GM12878 (cell line): Measurements from ENCODE around the gene HECTD4. TPM values are rescaled to one million over a fixed set of nuclear protein-coding genes. Genes with fewer than 3 reads are reported as not detected.

Experiments used
- ATAC-seq: fragments of 200-7000 bp; cut with Tn5 transposase; 3 replicates; pipeline ENCODE4 v1.9.1; 2020; ENCODE audit warnings: mild to moderate bottlenecking, moderate library complexity
- BruUV-seq: library from RNA; stranded (reverse); fragments of 400-500 nt; replicated peaks from 2 replicates; lab custom pipeline; 2021; lab: Mats Ljungman, UMichigan
- CTCF ChIA-PET: fragments of 300-600 bp; sonication (Branson Sonifier 250); formaldehyde crosslinking; extraction: SDS; loops from one replicate; lab custom pipeline; 2021; ENCODE audit warnings: inconsistent platforms; lab: Yijun Ruan, JAX
- POLR2A ChIA-PET: fragments of 350-600 bp; formaldehyde crosslinking; extraction: SDS; loops from one replicate; lab custom pipeline; 2021; ENCODE audit warnings: inconsistent platforms; lab: Charles Lee
- RAD21 ChIA-PET: fragments of 300-600 bp; sonication (Branson Sonifier 250); formaldehyde crosslinking; loops from one replicate; lab custom pipeline; 2023; ENCODE audit warnings: antibody characterized with exemption; ENCODE audit not compliant: unreplicated experiment; lab: Charles Lee
- SMC1A ChIA-PET: fragments of 300-600 bp; sonication (Branson Sonifier 250); formaldehyde crosslinking; loops from one replicate; lab custom pipeline; 2023; ENCODE audit not compliant: unreplicated experiment, uncharacterized antibody; lab: Charles Lee
- DNase-seq: peaks from one replicate; pipeline ENCODE4 v3.0.0-alpha.2; 2011; ENCODE audit warnings: low read depth, low spot score
- FAIRE-seq: peaks from 3 replicates; lab custom pipeline; 2011; peaks lifted over from hg19 to GRCh38; lab: Jason Lieb, UNC
- H2AFZ ChIP-seq: 2 replicates; pipeline ENCODE4 v1.6.0; 2011; ENCODE audit warnings: low read depth, low read length, control low read depth; ENCODE audit not compliant: control insufficient read depth
- H3K27ac ChIP-seq: 2 replicates; pipeline ENCODE4 v1.5.1; 2011; ENCODE audit warnings: control low read depth; ENCODE audit not compliant: control insufficient read depth, insufficient read depth
- H3K27me3 ChIP-seq, 2 experiments: replicated peaks in 1 of 2; 2 replicates each; pipeline versions ENCODE4 v1.6.0 to v1.6.1; 2011; ENCODE audit warnings: low read length in 1 of 2; ENCODE audit not compliant: control insufficient read depth in 2 of 2, insufficient read depth in 2 of 2
- H3K36me3 ChIP-seq, 2 experiments: 2 replicates each; pipeline ENCODE4 v1.5.1; 2011; ENCODE audit warnings: low read length in 1 of 2; ENCODE audit not compliant: control insufficient read depth in 2 of 2, insufficient read depth in 2 of 2
- H3K4me1 ChIP-seq: 2 replicates; pipeline ENCODE4 v1.6.1; 2011; ENCODE audit warnings: mild to moderate bottlenecking, low read length, moderate library complexity, mixed read lengths; ENCODE audit not compliant: control insufficient read depth, insufficient read depth
- H3K4me2 ChIP-seq: 2 replicates; pipeline ENCODE4 v1.6.0; 2011; ENCODE audit warnings: control low read depth; ENCODE audit not compliant: control insufficient read depth, insufficient read depth
- H3K4me3 ChIP-seq: fragments of 200-600 bp; sonication (generic); 2 replicates; pipeline ENCODE4 v1.5.1; 2016
- H3K79me2 ChIP-seq: 2 replicates; pipeline ENCODE4 v1.6.0; 2011; ENCODE audit warnings: low read length; ENCODE audit not compliant: control insufficient read depth, insufficient read depth
- H3K9ac ChIP-seq: 2 replicates; pipeline ENCODE4 v1.8.0; 2011; ENCODE audit warnings: low read length, control low read depth, mixed read lengths; ENCODE audit not compliant: control insufficient read depth, insufficient read depth
- H3K9me3 ChIP-seq: replicated peaks from 3 replicates; pipeline ENCODE4 v1.5.1; 2011; ENCODE audit warnings: mild to moderate bottlenecking, low read length; ENCODE audit not compliant: control insufficient read depth, insufficient read depth
- H4K20me1 ChIP-seq: 2 replicates; pipeline ENCODE4 v1.6.0; 2011; ENCODE audit not compliant: control insufficient read depth, insufficient read depth
- CBFB ChIP-seq: IDR thresholded peaks from 2 replicates; pipeline ENCODE4 v1.6.1; 2016; ENCODE audit warnings: antibody characterized with exemption, low read depth
- CHD4 ChIP-seq: fragments of 200-600 bp; sonication (generic); IDR thresholded peaks from 2 replicates; pipeline ENCODE4 v1.6.1; 2016; ENCODE audit warnings: mild to moderate bottlenecking
- CREB1 ChIP-seq: IDR thresholded peaks from 2 replicates; pipeline ENCODE4 v1.6.1; 2012; ENCODE audit warnings: low read depth, mild to moderate bottlenecking, inconsistent platforms
- CREM ChIP-seq: IDR thresholded peaks from 2 replicates; pipeline ENCODE4 v1.6.1; 2014; ENCODE audit warnings: antibody characterized with exemption, low read depth
- EED ChIP-seq: sonication (generic); IDR thresholded peaks from 2 replicates; pipeline ENCODE4 v1.6.1; 2016; ENCODE audit warnings: antibody characterized with exemption, low read depth
- ETV6 ChIP-seq, 2 experiments: fragments of 450-650 bp in 1 of 2; IDR thresholded peaks in 1 of 2; conservative IDR thresholded peaks in 1 of 2; 2 replicates each; pipeline ENCODE4 v1.6.1; 2014; ENCODE audit warnings: antibody characterized with exemption in 1 of 2, borderline replicate concordance in 1 of 2, low read depth in 1 of 2, mild to moderate bottlenecking in 1 of 2, moderate library complexity in 1 of 2
- IKZF1 ChIP-seq: fragments of 450-650 bp; conservative IDR thresholded peaks from 2 replicates; pipeline ENCODE4 v1.6.1; 2017; ENCODE audit warnings: antibody characterized with exemption, mild to moderate bottlenecking
- IKZF2 ChIP-seq, 2 experiments: fragments of 450-650 bp; IDR thresholded peaks; 2 replicates each; pipeline ENCODE4 v1.6.1; 2017; ENCODE audit warnings: mild to moderate bottlenecking in 2 of 2, moderate library complexity in 2 of 2
- IRF4 ChIP-seq: IDR thresholded peaks from 2 replicates; pipeline ENCODE4 v1.6.1; 2011; ENCODE audit warnings: low read depth, low read length
- JUNB ChIP-seq: IDR thresholded peaks from 2 replicates; pipeline ENCODE4 v1.6.1; 2016; ENCODE audit warnings: antibody characterized with exemption, mild to moderate bottlenecking
- NFIC ChIP-seq: IDR thresholded peaks from 2 replicates; pipeline ENCODE4 v1.6.1; 2012; ENCODE audit warnings: low read depth, mild to moderate bottlenecking, inconsistent platforms, low read length, moderate library complexity
- POU2F2 ChIP-seq: IDR thresholded peaks from 3 replicates; pipeline ENCODE4 v1.6.1; 2011; ENCODE audit warnings: low read depth, mild to moderate bottlenecking, low read length, borderline replicate concordance
- RUNX3 ChIP-seq: IDR thresholded peaks from 2 replicates; pipeline ENCODE4 v1.6.1; 2012; ENCODE audit warnings: low read length, inconsistent platforms
- SP1 ChIP-seq: IDR thresholded peaks from one replicate; pipeline ENCODE4 v1.6.1; 2011; ENCODE audit warnings: low read depth, low read length
- TCF12 ChIP-seq: IDR thresholded peaks from 2 replicates; pipeline ENCODE4 v1.6.1; 2011; ENCODE audit warnings: low read depth, mild to moderate bottlenecking, low read length
- YBX1 ChIP-seq: fragments of 450-650 bp; IDR thresholded peaks from 2 replicates; pipeline ENCODE4 v1.6.1; 2016; ENCODE audit warnings: antibody characterized with exemption
- WGBS: methylation state at CpG from one replicate; pipeline ENCODE4 v1.1.6; 2016; ENCODE audit warnings: low lambda C conversion rate; ENCODE audit not compliant: insufficient replicate concordance, insufficient coverage; ENCODE audit errors: missing lambda C conversion rate; 5-methylcytosine and 5-hydroxymethylcytosine counted together
- in situ Hi-C: fragments of 300-500 bp; cut with MboI; formaldehyde crosslinking; loops from 9 replicates; pipeline ENCODE4 v1.14.3; 2018; ENCODE audit warnings: mixed read lengths
- intact Hi-C: fragments of 100-400 bp; cut with micrococcal nuclease; formaldehyde crosslinking; loops from one replicate; pipeline ENCODE4 v1.14.2; 2022; ENCODE audit not compliant: unreplicated experiment
- polyA plus RNA-seq, 11 experiments: library from polyadenylated mRNA; depleted of rRNA in 4 of 11; unstranded in 6 of 11; stranded (reverse) in 5 of 11; fragments of >200 nt; fragmentation: Nextera tagmentation in 4 of 11; fragmentation: Illumina TruSeq in 1 of 11; extraction: Ambion mirVana in 4 of 11; extraction: Trizol in 1 of 11; gene quantifications; 1 replicate in 1 of 11; 2 replicates in 10 of 11; pipeline versions ENCODE4 v1.2.1 to v1.2.3, GENCODE V29; 2011 to 2016; ENCODE audit warnings: inconsistent platforms in 2 of 11, missing spikeins in 2 of 11, low read depth in 1 of 11
- total RNA-seq, 4 experiments: library from RNA; depleted of rRNA in 3 of 4; stranded (reverse); fragments of >200 nt in 3 of 4; fragmentation: Illumina TruSeq in 1 of 4; extraction: Trizol in 1 of 4; gene quantifications; 2 replicates each; pipeline versions ENCODE4 v1.2.1 to v1.2.3, GENCODE V29; 2013 to 2021

Gene HECTD4
- total and polyA plus RNA-seq, 10 of the 15 experiments (the other 5 are each of a cell fraction or from before 2014, with no cell fraction given), result 5.8 to 43.9 (median 17.9) TPM

DNA sequence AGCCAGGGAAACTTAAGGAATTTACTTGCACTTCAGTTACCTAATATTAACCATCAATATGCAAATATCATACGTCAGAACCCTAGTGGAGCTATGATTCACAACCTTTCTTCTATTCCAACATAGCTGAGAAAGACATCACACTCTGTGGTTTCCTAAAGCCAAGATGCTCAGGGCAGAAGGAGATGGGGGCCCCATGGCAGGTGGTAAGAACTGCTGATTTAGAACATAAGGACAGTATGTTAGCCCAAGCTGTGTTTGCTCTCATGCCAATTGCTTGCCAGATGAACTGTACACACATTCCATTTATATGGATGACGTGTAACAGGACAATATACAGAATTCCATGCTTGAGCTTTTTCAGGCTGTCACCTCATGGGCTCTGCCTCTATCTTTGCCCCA, 34.6 kb downstream of the HECTD4 start:
- DNase-seq, result no peak
- peak overlapping the region; percentile 23; the same call in 1 of the 2 replicates for H3K4me2 ChIP-seq
- TF ChIP-seq NFIC (peak; percentile 60; the same call in 1 of the 2 replicates), CHD4 (no peak), CREM (peak; percentile 73), ETV6 (conservative IDR thresholded peaks at IDR 0.05 in 1 of 2, IDR thresholded peaks at IDR 0.05 in 1 of 2; ENCODE audit: borderline replicate concordance in 1 of 2, low read depth in 1 of 2) (no peak), YBX1 (no peak), SP1 (peak; percentile 16), IKZF1 (0 out of 2 replicates have a peak, but pooled peaks have one; percentile 34), EED (peak; percentile 82), JUNB (0 out of 2 replicates have a peak, but pooled peaks have one; percentile 34), POU2F2 (peak; percentile 85; the same call in 2 of the 3 replicates), CREB1 (peak; percentile 86), CBFB (0 out of 2 replicates have a peak, but pooled peaks have one; percentile 48), RUNX3 (peak; percentile 91), IKZF2 (IDR thresholded peaks at IDR 0.05) (peak in 1 of 2 experiments; percentile 34; a peak in 2 of 4 replicates), IRF4 (no peak), TCF12 (0 out of 2 replicates have a peak, but pooled peaks have one; percentile 51)
- intact Hi-C loops, result loop anchor here (5.0 kb wide), 1 partner anchor 40 kb away; no protein-coding TSS in a partner anchor
- CTCF ChIA-PET, result interaction anchor here (1.8 kb wide), 1 partner anchor 40 kb away, joined by 5 read pairs; no protein-coding TSS in a partner anchor
- H2AFZ ChIP-seq, result no peak overlapping the region
- no peaks in the 10 kb centered on the region for H3K27me3 ChIP-seq
- peak; percentile 87 for ATAC-seq
- H3K27ac ChIP-seq, result no peak overlapping the region
- H3K9me3 ChIP-seq, result no peaks in the 10 kb centered on the region
- H3K79me2 ChIP-seq, result peaks cover 27% of the 10 kb centered on the region
- SMC1A ChIA-PET, result interaction anchor here (0.7 to 2.9 kb wide), 3 partner anchors 9 to 41 kb away, joined by 3 to 10 read pairs (median 3); no protein-coding TSS in a partner anchor
- 0 out of 4 replicates have a peak, but pooled peaks cover 0 to 6% of the 10 kb centered on the region in 2 experiments for H3K36me3 ChIP-seq
- WGBS, result 52% methylated on average over 2 of the region's 2 CpGs
- RAD21 ChIA-PET, result interaction anchor here (1.3 kb wide), 2 partner anchors 9 to 11 kb away, joined by 3 read pairs; no protein-coding TSS in a partner anchor
- H3K9ac ChIP-seq, result no peak overlapping the region
- no peak overlapping the region for H3K4me3 ChIP-seq
- no peaks in the 10 kb centered on the region for H4K20me1 ChIP-seq
- no peak for FAIRE-seq
- TSS peak; percentile 46 for BruUV-seq
- in situ Hi-C loops, result no loop called here
- POLR2A ChIA-PET, result no interaction called here
- H3K4me1 ChIP-seq, result peaks cover 32% of the 10 kb centered on the region
